Naive B cell (primary cell): ENCODE data around the gene SLC35G2. TPM values are rescaled to one million over a fixed set of nuclear protein-coding genes. Genes with fewer than 3 reads are reported as not detected.
"Not testable (repeated sequence)": the region's sequence is repeated elsewhere in the genome, so short reads cannot be mapped to it uniquely, and the experiment has no call there.

Experiments used
- ATAC-seq, 2 donors: fragments of 150-1000 bp; cut with Tn5 transposase; 2 replicates each; pipeline ENCODE4 v1.10.0; 2021; ENCODE audit warnings: low read depth in 2 of 2, mild to moderate bottlenecking in 2 of 2, moderate library complexity in 2 of 2
- DNase-seq: peaks from one replicate; pipeline ENCODE4 v3.0.0; 2022
- H3K27ac Mint-ChIP-seq, 6 donors: one replicate each; pipeline ENCODE4 v1.8.0; 2020 to 2022; ENCODE audit warnings: mild to moderate bottlenecking in 6 of 6, mixed read lengths in 6 of 6, moderate library complexity in 5 of 6, inconsistent platforms in 2 of 6
- H3K27me3 Mint-ChIP-seq, 3 donors: one replicate each; pipeline ENCODE4 v1.8.0; 2021 to 2022; ENCODE audit warnings: mixed read lengths in 3 of 3, mild to moderate bottlenecking in 1 of 3
- H3K36me3 Mint-ChIP-seq, 2 donors: one replicate each; pipeline ENCODE4 v1.8.0; 2020 to 2022; ENCODE audit warnings: mixed read lengths in 2 of 2, inconsistent platforms in 1 of 2, mild to moderate bottlenecking in 1 of 2
- H3K4me1 Mint-ChIP-seq, 3 donors: one replicate each; pipeline ENCODE4 v1.8.0; 2020 to 2022; ENCODE audit warnings: mixed read lengths in 3 of 3, inconsistent platforms in 1 of 3, mild to moderate bottlenecking in 1 of 3, moderate library complexity in 1 of 3
- H3K4me3 Mint-ChIP-seq, 8 donors: one replicate each; pipeline ENCODE4 v1.8.0; 2020 to 2022; ENCODE audit warnings: mild to moderate bottlenecking in 8 of 8, mixed read lengths in 8 of 8, moderate library complexity in 8 of 8, inconsistent platforms in 2 of 8
- H3K9me3 Mint-ChIP-seq, 7 donors: one replicate each; pipeline ENCODE4 v1.8.0; 2020 to 2022; ENCODE audit warnings: mixed read lengths in 7 of 7, mild to moderate bottlenecking in 5 of 7, inconsistent platforms in 2 of 7, moderate library complexity in 1 of 7
- polyA plus RNA-seq, 6 donors: library from polyadenylated mRNA; unstranded; fragments of 300-500 nt; fragmentation: Illumina TruSeq; gene quantifications; one replicate each; pipeline ENCODE4 v1.2.3, GENCODE V29; 2021; ENCODE audit warnings: low read depth in 6 of 6

The SLC35G2 gene
- polyA plus RNA-seq, 6 donors from 2014 or later, result not detected

- not testable (repeated sequence) for H3K4me3 Mint-ChIP-seq, H3K9me3 Mint-ChIP-seq, DNase-seq, ATAC-seq, H3K36me3 Mint-ChIP-seq, H3K27me3 Mint-ChIP-seq, H3K27ac Mint-ChIP-seq
- H3K4me1 Mint-ChIP-seq, result peaks cover 38 to 66% (median 56%) of the 10 kb centered on the region in 3 donors
These were observed 60.6 kb downstream of the SLC35G2 start for GRCh38 chr3:136879510-136879909.

- H3K4me3 Mint-ChIP-seq, result peak overlapping the region in 1 of 8 donors; percentile 65
These were observed 63.6 kb downstream of the SLC35G2 start for GRCh38 chr3:136882571-136882970.

GRCh38 chr3:136883967-136884720 is 65.2 kb downstream of the SLC35G2 start:
- no peak for ATAC-seq
- Mint-ChIP-seq H3K4me1 (peaks cover 47 to 88% (median 64%) of the 10 kb centered on the region in 3 donors), H3K27me3 (no peaks in the 10 kb centered on the region), H3K27ac (peak overlapping the region; percentile 1 to 81 (median 70)), H3K36me3 (peaks cover 0 to 9% of the 10 kb centered on the region in 2 donors), H3K9me3 (peaks cover 0 to 3% (median under 1%) of the 10 kb centered on the region in 7 donors), H3K4me3 (peak overlapping the region in 4 of 8 donors; percentile 1 to 42 (median 11))
- DNase-seq, result no peak

More at GRCh38 chr3:136882571-136882970, 63.6 kb downstream of the SLC35G2 start:
- Mint-ChIP-seq H3K27me3 (no peaks in the 10 kb centered on the region), H3K4me1 (peaks cover 46 to 88% (median 70%) of the 10 kb centered on the region in 3 donors), H3K27ac (peak overlapping the region in 2 of 6 donors; percentile 72 to 80), H3K36me3 (no peaks in the 10 kb centered on the region), H3K9me3 (peaks cover 0 to 8% (median 2%) of the 10 kb centered on the region in 7 donors)
- ATAC-seq (peak; percentile 48 to 49), DNase-seq (no peak)

- Mint-ChIP-seq H3K27me3 (no peaks in the 10 kb centered on the region), H3K4me1 (peaks cover 45 to 87% (median 65%) of the 10 kb centered on the region in 3 donors), H3K36me3 (peaks cover 1 to 13% of the 10 kb centered on the region in 2 donors), H3K27ac (peak overlapping the region; percentile 5 to 92 (median 48)), H3K9me3 (peaks cover 0 to 6% (median 2%) of the 10 kb centered on the region in 7 donors), H3K4me3 (peak overlapping the region in 6 of 8 donors; percentile 17 to 78 (median 44))
- DNase-seq, result no peak
- peak; percentile 60 to 72 for ATAC-seq
These were observed 66.7 kb downstream of the SLC35G2 start for GRCh38 chr3:136885357-136886213.

GRCh38 chr3:136889947-136890346 is 71.0 kb downstream of the SLC35G2 start:
- Mint-ChIP-seq H3K4me1 (peaks cover 44 to 79% (median 60%) of the 10 kb centered on the region in 3 donors), H3K27me3 (no peaks in the 10 kb centered on the region), H3K9me3 (peaks cover 0 to 12% (median 5%) of the 10 kb centered on the region in 7 donors), H3K4me3 (no peak overlapping the region), H3K27ac (no peak overlapping the region), H3K36me3 (peaks cover 5 to 13% of the 10 kb centered on the region in 2 donors)
- ATAC-seq, result no peak
- DNase-seq, result no peak

GRCh38 chr3:136891934-136892855 is 73.3 kb downstream of the SLC35G2 start:
- DNase-seq (no peak), ATAC-seq (no peak)
- H3K27ac Mint-ChIP-seq, result peak overlapping the region in 1 of 6 donors; percentile 30
- peaks cover 41 to 70% (median 51%) of the 10 kb centered on the region in 3 donors for H3K4me1 Mint-ChIP-seq
- peak overlapping the region in 1 of 8 donors; percentile 57 for H3K4me3 Mint-ChIP-seq
- peaks cover 0 to 12% (median 5%) of the 10 kb centered on the region in 7 donors for H3K9me3 Mint-ChIP-seq
- H3K36me3 Mint-ChIP-seq, result peaks cover 5 to 13% of the 10 kb centered on the region in 2 donors
- H3K27me3 Mint-ChIP-seq, result no peaks in the 10 kb centered on the region

- peaks cover 34 to 71% (median 56%) of the 10 kb centered on the region in 3 donors for H3K4me1 Mint-ChIP-seq
- H3K27me3 Mint-ChIP-seq, result no peaks in the 10 kb centered on the region
- ATAC-seq (no peak), DNase-seq (no peak)
- peak overlapping the region in 3 of 8 donors; percentile 4 to 68 (median 64) for H3K4me3 Mint-ChIP-seq
- peaks cover 5 to 7% of the 10 kb centered on the region in 2 donors for H3K36me3 Mint-ChIP-seq
- H3K9me3 Mint-ChIP-seq, result peaks cover 0 to 12% (median 5%) of the 10 kb centered on the region in 7 donors
- H3K27ac Mint-ChIP-seq, result peak overlapping the region in 2 of 6 donors; percentile 2 to 75
These were observed 75.0 kb downstream of the SLC35G2 start for GRCh38 chr3:136893848-136894443.

GRCh38 chr3:136897171-136897570 is 78.2 kb downstream of the SLC35G2 start:
- not testable (repeated sequence) for H3K27me3 Mint-ChIP-seq, DNase-seq, ATAC-seq, H3K4me3 Mint-ChIP-seq
- Mint-ChIP-seq H3K9me3 (peaks cover 0 to 11% (median 4%) of the 10 kb centered on the region in 7 donors), H3K4me1 (peaks cover 63 to 82% (median 74%) of the 10 kb centered on the region in 3 donors), H3K36me3 (peaks cover 0 to 13% of the 10 kb centered on the region in 2 donors), H3K27ac (peak overlapping the region in 1 of 6 donors; percentile 30)

GRCh38 chr3:136898549-136898948 is 79.6 kb downstream of the SLC35G2 start:
- ATAC-seq (no peak), DNase-seq (no peak)
- peaks cover 0 to 17% (median 4%) of the 10 kb centered on the region in 7 donors for H3K9me3 Mint-ChIP-seq
- peaks cover 0 to 16% of the 10 kb centered on the region in 2 donors for H3K36me3 Mint-ChIP-seq
- no peak overlapping the region for H3K4me3 Mint-ChIP-seq
- peak overlapping the region in 5 of 6 donors; percentile 4 to 83 (median 71) for H3K27ac Mint-ChIP-seq
- H3K27me3 Mint-ChIP-seq, result no peaks in the 10 kb centered on the region
- H3K4me1 Mint-ChIP-seq, result peaks cover 60 to 83% (median 74%) of the 10 kb centered on the region in 3 donors

GRCh38 chr3:136898954-136899353 is 80.0 kb downstream of the SLC35G2 start:
- H3K4me1 Mint-ChIP-seq, result peaks cover 59 to 81% (median 74%) of the 10 kb centered on the region in 3 donors
- no peaks in the 10 kb centered on the region for H3K27me3 Mint-ChIP-seq
- DNase-seq (no peak), ATAC-seq (no peak)
- peaks cover 0 to 21% (median 7%) of the 10 kb centered on the region in 7 donors for H3K9me3 Mint-ChIP-seq
- H3K36me3 Mint-ChIP-seq, result peaks cover 0 to 20% of the 10 kb centered on the region in 2 donors
- H3K27ac Mint-ChIP-seq, result peak overlapping the region in 5 of 6 donors; percentile 4 to 83 (median 71)
- no peak overlapping the region for H3K4me3 Mint-ChIP-seq

GRCh38 chr3:136899622-136900158 is 80.8 kb downstream of the SLC35G2 start:
- Mint-ChIP-seq H3K4me3 (peak overlapping the region in 2 of 8 donors; percentile 59 to 74), H3K9me3 (peaks cover 0 to 28% (median 13%) of the 10 kb centered on the region in 7 donors), H3K4me1 (peaks cover 57 to 76% (median 71%) of the 10 kb centered on the region in 3 donors), H3K27me3 (no peaks in the 10 kb centered on the region), H3K36me3 (peaks cover 0 to 22% of the 10 kb centered on the region in 2 donors), H3K27ac (peak overlapping the region in 4 of 6 donors; percentile 43 to 76 (median 71))
- no peak for DNase-seq
- peak in 1 of 2 donors; percentile 25 for ATAC-seq
